Left lung (tissue), 10 donors: ENCODE data around the gene DTL. TPM values are rescaled to one million over a fixed set of nuclear protein-coding genes. Genes with fewer than 3 reads are reported as not detected.

Experiments used
- ATAC-seq: fragments of 200-7000 bp; cut with Tn5 transposase; one replicate; pipeline ENCODE4 v1.9.1; 2020; ENCODE audit warnings: moderate library complexity
- DNase-seq, 4 donors: peaks; one replicate each; pipeline ENCODE4 v3.0.0-alpha.2; 2013 to 2020
- H3K27ac ChIP-seq, 2 donors: fragments of 200-600 bp; sonication (generic) in 1 of 2; one replicate each; pipeline versions ENCODE4 v1.5.0 to v1.8.0; 2020 to 2021
- H3K27me3 ChIP-seq, 2 donors: fragments of 200-600 bp; sonication (generic) in 1 of 2; one replicate each; pipeline versions ENCODE4 v1.5.0 to v1.8.0; 2020 to 2021
- H3K36me3 ChIP-seq, 2 donors: fragments of 200-600 bp; sonication (generic) in 1 of 2; one replicate each; pipeline versions ENCODE4 v1.5.0 to v1.8.0; 2020 to 2021
- H3K4me1 ChIP-seq, 2 donors: fragments of 200-600 bp; one replicate each; pipeline ENCODE4 v1.8.0; 2021
- H3K4me3 ChIP-seq, 2 donors: fragments of 200-600 bp; sonication (generic) in 1 of 2; one replicate each; pipeline versions ENCODE4 v1.5.0 to v1.8.0; 2020 to 2021; ENCODE audit warnings: mild to moderate bottlenecking in 1 of 2
- H3K9me3 ChIP-seq, 2 donors: fragments of 200-600 bp; sonication (generic) in 1 of 2; one replicate each; pipeline versions ENCODE4 v1.5.0 to v1.8.0; 2020 to 2021
- intact Hi-C, 2 donors: fragments of 100-400 bp; cut with DNase I; formaldehyde crosslinking; loops; one replicate each; pipeline versions ENCODE4 v1.11.2 to v1.14.2; 2022
- polyA plus RNA-seq, 6 donors: library from polyadenylated mRNA; unstranded; fragments of 120-200 nt; gene quantifications; one replicate each; pipeline ENCODE4 v1.2.1, GENCODE V29; 2013; ENCODE audit not compliant: insufficient read length in 6 of 6
- total RNA-seq, 2 donors: library from RNA; stranded (reverse); fragmentation: NEBNext Ultra II Directional; extraction: Animal tissue kit (Norgen Biotek cat#: 25700); gene quantifications; one replicate each; pipeline ENCODE4 v1.2.1, GENCODE V29; 2021
- TF ChIP-seq, protein P1 (sequence below), 2 donors: fragments of 200-600 bp; sonication (generic) in 1 of 2; IDR thresholded peaks; one replicate each; pipeline versions ENCODE4 v1.5.0 to v1.8.0; 2021; ENCODE audit warnings: antibody characterized with exemption in 2 of 2
- donor health status: DM: no; HTN: yes; CAD: no.
- donor health status: DM: no; HTN: no; CAD: no.

The DTL gene
- total and polyA plus RNA-seq, 8 donors: 8.7 to 38.3 (median 28.2) TPM

DNA sequence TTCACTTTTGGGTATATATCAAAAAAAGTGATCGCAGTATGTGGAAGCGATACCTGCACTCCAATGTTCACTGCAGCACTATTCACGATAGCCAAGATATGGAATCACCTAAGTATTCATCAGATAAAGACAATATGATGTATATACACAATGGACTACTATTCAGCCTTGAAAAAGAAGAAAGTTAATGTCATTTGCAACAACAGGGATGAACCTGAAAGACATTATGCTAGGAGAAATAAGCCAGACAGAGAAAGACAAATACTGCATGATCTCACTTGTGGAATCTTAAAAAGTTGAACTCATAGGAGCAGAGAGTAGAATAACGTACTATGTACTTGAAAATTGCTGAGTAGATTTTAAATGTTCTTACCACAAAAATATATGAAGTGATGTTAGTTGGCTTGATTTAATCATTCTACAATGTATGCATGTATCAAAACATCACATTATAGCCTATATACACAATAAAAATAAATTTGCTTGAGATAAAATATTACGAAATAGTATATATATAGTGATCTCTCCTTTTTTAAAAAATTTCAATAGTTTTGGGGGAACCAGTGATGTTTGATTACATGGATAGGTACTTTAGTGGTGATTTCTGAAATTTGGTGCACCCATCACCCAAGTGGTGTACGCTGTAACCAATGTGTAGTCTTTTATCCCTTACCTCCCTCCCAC, 56.0 kb downstream of the DTL start:
- Histone ChIP-seq H3K4me1 (peaks cover 9 to 31% of the 10 kb centered on the region in 2 donors), H3K9me3 (no peaks in the 10 kb centered on the region), H3K4me3 (no peak overlapping the region), H3K36me3 (no peaks in the 10 kb centered on the region), H3K27ac (no peak overlapping the region), H3K27me3 (no peaks in the 10 kb centered on the region)
- TF ChIP-seq, protein P1, sequence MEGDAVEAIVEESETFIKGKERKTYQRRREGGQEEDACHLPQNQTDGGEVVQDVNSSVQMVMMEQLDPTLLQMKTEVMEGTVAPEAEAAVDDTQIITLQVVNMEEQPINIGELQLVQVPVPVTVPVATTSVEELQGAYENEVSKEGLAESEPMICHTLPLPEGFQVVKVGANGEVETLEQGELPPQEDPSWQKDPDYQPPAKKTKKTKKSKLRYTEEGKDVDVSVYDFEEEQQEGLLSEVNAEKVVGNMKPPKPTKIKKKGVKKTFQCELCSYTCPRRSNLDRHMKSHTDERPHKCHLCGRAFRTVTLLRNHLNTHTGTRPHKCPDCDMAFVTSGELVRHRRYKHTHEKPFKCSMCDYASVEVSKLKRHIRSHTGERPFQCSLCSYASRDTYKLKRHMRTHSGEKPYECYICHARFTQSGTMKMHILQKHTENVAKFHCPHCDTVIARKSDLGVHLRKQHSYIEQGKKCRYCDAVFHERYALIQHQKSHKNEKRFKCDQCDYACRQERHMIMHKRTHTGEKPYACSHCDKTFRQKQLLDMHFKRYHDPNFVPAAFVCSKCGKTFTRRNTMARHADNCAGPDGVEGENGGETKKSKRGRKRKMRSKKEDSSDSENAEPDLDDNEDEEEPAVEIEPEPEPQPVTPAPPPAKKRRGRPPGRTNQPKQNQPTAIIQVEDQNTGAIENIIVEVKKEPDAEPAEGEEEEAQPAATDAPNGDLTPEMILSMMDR (IDR thresholded peaks at IDR 0.05): no peak
- intact Hi-C loops: no loop called here
- DNase-seq (no peak), ATAC-seq (no peak)

DNA sequence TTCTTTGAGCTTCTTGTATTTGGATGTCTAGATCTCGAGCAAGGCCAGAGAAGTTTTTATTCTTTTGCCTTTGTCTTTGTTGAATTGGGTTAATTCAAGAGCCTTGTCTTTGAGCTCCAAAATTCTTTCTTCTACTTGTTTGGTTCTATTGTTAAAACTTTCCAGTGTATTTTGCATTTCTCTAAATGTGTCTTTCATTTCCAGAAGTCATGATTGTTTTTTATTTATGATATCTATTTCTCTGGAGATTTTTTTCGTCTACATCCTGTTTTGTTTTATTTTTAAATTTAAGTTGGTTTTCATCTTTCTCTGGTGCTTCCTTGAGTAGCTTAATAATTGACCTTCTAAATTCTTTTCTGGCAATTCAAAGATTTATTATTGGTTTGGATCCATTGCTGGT, 61.8 kb downstream of the DTL start:
- TF ChIP-seq, protein P1 (IDR thresholded peaks at IDR 0.05): no peak
- ATAC-seq (no peak), DNase-seq (no peak)
- H3K36me3 ChIP-seq: no peaks in the 10 kb centered on the region
- intact Hi-C loops: no loop called here
- H3K27me3 ChIP-seq: no peaks in the 10 kb centered on the region
- H3K4me3 ChIP-seq: no peak overlapping the region
- no peak overlapping the region for H3K27ac ChIP-seq
- H3K9me3 ChIP-seq: no peaks in the 10 kb centered on the region
- no peaks in the 10 kb centered on the region for H3K4me1 ChIP-seq

DNA sequence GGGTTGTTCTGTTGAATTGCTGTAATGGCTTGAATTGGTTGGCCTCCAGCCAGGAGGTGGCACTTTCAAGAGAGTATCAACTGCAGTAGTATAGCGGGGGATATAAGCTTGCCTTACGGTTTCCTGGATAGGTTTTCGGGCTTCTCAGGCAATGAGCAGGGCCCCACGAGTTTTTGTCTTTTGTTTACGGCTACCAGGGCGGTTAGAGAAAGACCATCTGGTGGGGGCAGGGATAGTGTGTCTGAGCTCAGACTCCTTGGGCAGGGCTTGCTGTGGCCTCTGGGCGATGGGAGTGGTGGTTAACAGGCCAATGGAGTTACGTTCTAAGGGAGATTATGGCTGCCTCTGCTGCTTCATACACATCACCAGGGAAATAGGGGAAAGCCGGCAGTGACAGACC, 62.8 kb downstream of the DTL start:
- no peak for ATAC-seq
- intact Hi-C loops: no loop called here

DNA sequence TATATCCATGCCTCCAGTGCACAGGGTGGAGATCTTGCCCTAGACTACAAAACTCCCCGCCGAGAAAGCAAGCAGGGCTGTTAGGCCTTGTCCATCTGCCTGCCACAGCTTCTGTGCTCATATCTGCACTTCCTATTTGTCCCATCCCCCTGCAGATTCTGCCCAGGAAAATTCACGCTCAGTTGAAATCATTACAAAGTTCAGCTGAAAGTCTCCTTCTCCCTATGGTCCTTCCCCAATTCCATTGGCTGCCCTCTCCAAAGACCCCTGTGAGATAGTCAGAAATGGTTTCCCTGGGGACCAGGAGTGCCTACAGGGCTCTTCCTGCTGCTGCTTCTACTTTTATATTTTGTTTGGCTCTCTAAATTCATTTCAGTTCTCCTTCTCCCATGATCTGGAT, 63.2 kb downstream of the DTL start:
- TF ChIP-seq, protein P1 (IDR thresholded peaks at IDR 0.05): no peak
- Histone ChIP-seq H3K4me1 (no peaks in the 10 kb centered on the region), H3K27ac (no peak overlapping the region), H3K36me3 (no peaks in the 10 kb centered on the region), H3K4me3 (no peak overlapping the region), H3K9me3 (no peaks in the 10 kb centered on the region), H3K27me3 (no peaks in the 10 kb centered on the region)
- DNase-seq: no peak
- intact Hi-C loops: no loop called here
- no peak for ATAC-seq

More for the DNA sequence above, 62.8 kb downstream of the DTL start:
- TF ChIP-seq, protein P1 (IDR thresholded peaks at IDR 0.05): no peak
- H3K27me3 ChIP-seq: no peaks in the 10 kb centered on the region
- no peak for DNase-seq
- H3K4me1 ChIP-seq: no peaks in the 10 kb centered on the region
- H3K9me3 ChIP-seq: no peaks in the 10 kb centered on the region
- no peaks in the 10 kb centered on the region for H3K36me3 ChIP-seq
- no peak overlapping the region for H3K27ac ChIP-seq
- no peak overlapping the region for H3K4me3 ChIP-seq

DNA sequence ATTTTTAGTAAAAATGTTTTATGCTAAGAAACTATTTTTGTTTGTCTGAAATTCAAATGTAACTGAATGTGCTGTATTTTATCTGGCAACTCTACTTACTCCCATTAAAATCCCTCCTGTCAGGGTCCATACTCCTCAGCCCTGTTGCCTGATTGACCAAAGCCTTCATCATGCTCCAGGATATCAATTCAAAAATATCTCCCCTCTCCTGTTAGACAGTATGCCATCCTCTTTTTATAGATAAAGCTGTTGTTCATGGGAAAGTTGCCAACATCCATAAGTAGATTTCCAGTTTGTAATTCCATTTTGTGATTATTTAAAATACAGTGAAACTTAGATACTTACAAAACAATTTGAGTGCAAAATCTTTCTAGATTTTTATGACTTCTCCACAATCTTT, 65.7 kb downstream of the DTL start:
- intact Hi-C loops: no loop called here
- Histone ChIP-seq H3K4me1 (peaks cover 0 to 5% of the 10 kb centered on the region in 2 donors), H3K27me3 (no peaks in the 10 kb centered on the region), H3K27ac (no peak overlapping the region), H3K9me3 (no peaks in the 10 kb centered on the region), H3K36me3 (no peaks in the 10 kb centered on the region), H3K4me3 (no peak overlapping the region)
- TF ChIP-seq, protein P1 (IDR thresholded peaks at IDR 0.05): no peak
- no peak for ATAC-seq
- DNase-seq: no peak
